HG03196 (cell line): ENCODE results near the gene SLC20A1.
"Not testable (repeated sequence)": the region's sequence is repeated elsewhere in the genome, so short reads cannot be mapped to it uniquely, and the experiment has no call there.

Experiments used
- ATAC-seq: cut with Tn5 transposase; IDR thresholded peaks from one replicate; pipeline ENCODE4 v1.9.1; 2021; ENCODE audit not compliant: unreplicated experiment

SLC20A1 gene

DNA sequence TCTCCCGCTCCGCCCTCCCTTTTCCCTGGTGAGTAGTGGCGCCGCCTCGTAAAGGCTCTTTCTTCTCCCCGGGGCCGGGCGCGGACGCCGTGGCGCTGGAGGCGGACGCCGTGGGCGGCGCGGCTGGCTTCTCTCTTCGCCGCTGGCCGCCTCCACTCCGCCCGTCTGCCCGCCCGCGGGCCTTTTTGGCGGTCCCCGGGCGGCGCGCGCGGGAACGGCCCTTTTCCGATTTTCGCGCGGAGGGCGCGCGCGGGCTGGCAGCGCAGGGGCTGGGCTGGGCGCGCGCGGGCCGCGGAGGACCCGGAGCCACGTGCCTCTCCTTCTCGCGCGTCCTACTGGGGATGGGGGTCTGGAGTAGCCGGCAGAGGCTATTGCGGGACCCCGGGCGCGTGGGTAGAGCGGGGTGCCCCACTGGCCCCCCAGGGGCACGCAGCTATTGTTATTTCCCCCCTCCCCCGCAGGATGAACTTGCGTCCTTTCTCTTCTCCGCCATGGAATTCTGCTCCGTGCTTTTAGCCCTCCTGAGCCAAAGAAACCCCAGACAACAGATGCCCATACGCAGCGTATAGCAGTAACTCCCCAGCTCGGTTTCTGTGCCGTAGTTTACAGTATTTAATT is 472 bp downstream of the SLC20A1 start:
- peak; percentile 17 for ATAC-seq

DNA sequence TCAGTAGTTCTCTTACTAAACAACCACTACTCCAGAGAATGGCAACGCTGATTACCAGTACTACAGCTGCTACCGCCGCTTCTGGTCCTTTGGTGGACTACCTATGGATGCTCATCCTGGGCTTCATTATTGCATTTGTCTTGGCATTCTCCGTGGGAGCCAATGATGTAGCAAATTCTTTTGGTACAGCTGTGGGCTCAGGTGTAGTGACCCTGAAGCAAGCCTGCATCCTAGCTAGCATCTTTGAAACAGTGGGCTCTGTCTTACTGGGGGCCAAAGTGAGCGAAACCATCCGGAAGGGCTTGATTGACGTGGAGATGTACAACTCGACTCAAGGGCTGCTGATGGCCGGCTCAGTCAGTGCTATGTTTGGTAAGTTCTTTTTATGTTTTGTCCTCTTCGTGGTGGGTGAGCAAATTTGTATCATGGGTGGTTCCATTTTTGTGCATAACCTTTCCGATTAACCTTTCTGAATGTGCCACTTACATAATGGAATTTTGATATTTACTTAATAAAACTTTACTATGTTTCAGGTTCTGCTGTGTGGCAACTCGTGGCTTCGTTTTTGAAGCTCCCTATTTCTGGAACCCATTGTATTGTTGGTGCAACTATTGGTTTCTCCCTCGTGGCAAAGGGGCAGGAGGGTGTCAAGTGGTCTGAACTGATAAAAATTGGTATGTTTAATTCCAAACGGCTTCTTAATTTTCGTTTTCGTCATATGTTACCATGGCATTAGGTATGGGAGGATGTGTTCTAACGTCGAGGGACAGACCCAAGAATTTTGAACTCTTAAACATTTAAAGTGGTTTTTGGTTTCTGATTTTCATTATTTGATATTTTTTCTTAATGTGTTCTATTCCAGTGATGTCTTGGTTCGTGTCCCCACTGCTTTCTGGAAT is 1.3 kb downstream of the SLC20A1 start:
- ATAC-seq, result no peak

DNA sequence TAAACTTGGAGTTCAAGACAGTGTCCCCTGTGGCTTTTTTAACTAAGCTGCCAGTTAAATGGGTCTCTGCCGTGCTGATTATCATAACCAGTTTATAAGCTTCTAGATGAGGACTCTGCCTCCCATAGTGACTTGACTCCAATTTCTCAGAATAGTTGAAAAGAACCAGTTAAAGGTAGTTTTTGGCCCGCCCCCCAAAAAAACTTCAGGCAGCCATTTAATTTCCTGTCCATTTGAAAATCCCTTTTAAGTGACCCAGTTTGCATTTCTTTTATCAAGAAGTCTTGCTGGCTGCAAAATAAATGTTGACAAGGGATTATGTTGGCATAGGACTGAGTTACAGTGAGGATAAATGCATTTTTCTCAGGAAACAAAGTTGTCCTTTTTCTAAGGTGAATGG is 2.3 kb downstream of the SLC20A1 start:
- no peak for ATAC-seq

DNA sequence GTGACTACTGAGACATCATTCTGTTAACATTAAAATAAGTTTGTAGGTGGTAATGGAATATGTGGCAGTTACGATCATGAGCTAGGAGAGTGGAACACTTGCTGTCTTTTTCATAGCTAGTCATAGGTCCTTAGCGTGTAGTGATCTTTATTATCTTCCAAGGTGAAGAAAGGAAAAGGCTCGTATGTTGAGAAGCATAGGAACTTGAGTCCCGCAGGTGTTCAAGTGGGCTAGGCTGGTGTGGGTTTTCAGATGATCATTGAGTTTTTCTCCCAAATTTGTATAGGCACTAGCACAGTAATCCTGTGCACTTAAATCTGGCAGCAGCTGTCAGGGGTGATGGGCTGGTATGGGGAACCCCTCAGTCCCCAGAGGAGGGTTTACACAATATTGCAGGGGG is 10.9 kb downstream of the SLC20A1 start:
- ATAC-seq, result no peak

DNA sequence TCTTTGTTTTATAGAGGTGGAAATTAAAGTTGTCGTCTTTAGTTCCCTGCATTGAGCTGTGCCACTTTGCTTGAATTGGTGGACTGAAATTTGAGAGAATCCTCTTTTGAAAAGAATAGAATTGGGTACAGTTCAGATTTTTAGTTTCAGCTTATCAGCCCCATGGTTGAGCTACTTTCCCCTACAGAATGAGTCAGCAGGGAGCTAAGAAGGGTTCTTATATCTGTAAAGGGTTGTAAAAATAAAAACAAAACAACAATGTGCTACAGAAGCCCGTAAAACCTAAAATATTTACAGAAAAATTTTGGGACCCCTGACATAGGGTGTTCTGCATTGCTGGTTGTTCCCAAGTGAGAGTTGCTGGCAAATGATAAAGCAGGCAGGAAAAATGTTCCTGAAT is 12.6 kb downstream of the SLC20A1 start:
- no peak for ATAC-seq

DNA sequence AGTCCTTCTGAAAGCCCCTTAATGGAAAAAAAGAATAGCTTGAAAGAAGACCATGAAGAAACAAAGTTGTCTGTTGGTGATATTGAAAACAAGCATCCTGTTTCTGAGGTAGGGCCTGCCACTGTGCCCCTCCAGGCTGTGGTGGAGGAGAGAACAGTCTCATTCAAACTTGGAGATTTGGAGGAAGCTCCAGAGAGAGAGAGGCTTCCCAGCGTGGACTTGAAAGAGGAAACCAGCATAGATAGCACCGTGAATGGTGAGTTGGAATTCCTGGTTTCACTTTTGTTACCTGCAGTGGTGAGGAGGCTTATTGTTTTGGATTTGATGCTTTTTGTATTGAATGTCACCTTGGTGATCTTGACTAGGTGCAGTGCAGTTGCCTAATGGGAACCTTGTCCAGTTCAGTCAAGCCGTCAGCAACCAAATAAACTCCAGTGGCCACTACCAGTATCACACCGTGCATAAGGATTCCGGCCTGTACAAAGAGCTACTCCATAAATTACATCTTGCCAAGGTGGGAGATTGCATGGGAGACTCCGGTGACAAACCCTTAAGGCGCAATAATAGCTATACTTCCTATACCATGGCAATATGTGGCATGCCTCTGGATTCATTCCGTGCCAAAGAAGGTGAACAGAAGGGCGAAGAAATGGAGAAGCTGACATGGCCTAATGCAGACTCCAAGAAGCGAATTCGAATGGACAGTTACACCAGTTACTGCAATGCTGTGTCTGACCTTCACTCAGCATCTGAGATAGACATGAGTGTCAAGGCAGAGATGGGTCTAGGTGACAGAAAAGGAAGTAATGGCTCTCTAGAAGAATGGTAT is 13.3 kb downstream of the SLC20A1 start:
- ATAC-seq, result no peak

DNA sequence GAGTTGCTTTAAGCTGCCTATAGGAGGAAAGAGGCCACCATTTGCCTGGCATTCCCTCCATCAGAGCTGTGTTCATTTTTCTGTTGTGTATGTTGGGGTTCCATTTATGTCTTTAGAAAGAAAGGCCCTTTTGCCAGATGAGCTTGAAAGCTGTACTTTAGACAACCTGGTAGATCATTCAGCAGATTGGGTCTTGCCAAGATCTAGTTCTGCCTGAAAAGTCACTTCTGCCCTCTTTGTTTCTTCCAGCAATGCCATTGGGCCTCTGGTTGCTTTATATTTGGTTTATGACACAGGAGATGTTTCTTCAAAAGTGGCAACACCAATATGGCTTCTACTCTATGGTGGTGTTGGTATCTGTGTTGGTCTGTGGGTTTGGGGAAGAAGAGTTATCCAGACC is 14.4 kb downstream of the SLC20A1 start:
- no peak for ATAC-seq

DNA sequence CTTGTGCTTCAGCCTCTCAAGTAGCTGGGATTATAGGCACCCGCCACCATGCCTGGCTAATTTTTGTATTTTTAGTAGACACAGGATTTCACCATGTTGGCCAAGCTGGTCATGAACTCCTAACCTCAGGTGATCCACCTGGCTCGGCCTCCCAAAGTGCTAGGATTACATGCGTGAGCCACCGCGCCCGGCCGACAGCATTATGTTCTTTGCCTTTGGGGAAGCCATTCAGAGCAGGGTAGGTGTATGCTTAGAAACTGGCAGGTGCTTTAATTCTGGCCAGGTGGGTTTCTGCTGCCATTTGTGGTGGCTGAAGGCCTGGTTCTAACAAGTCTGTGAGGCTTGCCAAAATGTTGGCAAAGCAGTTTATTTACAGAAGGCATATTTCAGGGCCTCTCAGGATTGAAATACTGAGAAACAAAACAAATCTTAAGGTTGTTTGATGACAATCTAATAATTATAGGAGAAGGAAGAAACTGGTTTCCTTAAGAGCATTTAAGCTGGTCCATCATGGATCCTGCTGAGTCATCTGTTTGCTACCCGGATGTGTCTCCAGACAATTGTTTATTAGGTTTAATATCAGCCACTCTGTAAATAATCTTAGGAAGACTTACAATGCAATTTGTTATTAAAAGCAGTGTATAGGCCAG is 16.0 kb downstream of the SLC20A1 start:
- no peak for ATAC-seq

DNA sequence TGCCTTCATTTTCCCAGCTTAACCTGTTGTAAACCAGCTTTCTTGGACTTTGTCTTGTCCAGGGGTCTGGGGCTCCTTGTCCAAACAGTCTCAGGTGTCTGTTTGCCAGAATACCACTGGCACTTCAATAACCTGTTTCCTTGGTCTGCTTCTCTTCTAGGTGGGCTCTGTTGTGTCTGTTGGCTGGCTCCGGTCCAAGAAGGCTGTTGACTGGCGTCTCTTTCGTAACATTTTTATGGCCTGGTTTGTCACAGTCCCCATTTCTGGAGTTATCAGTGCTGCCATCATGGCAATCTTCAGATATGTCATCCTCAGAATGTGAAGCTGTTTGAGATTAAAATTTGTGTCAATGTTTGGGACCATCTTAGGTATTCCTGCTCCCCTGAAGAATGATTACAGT is 17.0 kb downstream of the SLC20A1 start:
- no peak for ATAC-seq

DNA sequence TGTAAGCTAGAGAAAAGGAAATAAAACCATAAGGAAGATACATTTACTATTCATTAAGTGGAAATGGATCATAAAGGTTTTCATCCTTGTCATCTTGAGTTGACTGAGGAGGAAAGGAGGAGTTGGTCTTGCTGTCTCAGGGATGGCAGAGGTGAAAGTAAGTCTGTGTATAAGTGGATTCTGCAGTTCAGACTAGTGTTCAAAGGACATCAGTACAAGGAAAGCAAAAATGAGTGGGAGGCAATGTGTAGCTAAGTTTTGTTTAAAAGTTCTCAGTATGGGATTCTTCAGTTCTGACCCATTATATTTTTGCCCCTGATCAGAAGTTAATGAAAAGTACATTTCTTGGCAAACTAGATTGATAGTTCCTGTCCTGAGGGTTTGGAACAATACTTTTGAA is 18.9 kb downstream of the SLC20A1 start:
- no peak for ATAC-seq

DNA sequence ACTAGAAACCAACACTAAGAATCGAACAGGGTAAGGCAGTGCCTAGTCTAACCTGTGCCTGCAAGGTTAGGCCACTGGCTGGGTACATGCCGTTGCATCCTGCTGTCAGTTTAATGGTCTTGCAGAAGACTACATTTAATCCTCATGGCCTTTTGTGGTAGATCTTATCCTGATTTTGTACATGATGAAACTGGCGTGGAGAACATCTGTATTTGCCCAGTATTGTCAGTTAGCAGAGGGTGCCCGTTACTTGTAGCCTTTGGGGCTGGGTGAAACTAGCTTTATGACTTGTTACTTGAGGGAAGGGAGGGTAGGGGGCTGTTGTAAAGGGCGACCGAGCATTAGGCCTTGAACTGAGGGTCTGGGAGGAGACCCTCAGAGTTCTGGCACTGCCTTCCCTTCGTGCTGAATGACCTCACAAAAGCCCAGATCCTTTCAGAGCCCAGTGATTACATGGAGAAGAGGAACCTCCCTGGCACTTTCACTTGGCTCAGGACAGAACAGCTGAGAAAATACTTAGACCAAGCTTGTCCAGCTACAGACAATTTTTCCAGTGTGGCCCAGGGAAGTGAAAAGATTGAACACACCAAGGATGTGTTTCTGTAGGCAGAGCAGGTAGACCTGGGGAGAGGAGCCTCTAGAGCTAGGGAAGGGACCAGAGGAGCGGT is 19.5 kb downstream of the SLC20A1 start:
- ATAC-seq, result no peak

DNA sequence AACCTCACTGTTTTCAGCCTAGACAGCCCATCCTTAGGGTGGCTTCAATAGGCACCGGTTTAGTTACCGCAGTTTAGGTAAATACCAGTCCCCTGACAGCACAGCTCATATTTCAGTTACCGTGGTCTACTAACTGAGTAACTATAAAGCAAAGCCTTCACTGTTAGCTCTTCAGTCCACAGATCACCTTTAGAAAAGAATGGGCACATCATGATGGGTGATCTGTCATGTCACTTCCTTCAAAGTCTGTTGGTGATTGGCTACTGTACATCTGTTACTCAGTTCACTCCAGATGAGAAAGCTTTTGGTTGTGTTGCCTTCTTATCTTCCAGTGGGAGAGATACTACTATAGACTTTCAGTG is 21.0 kb downstream of the SLC20A1 start:
- ATAC-seq, result no peak

DNA sequence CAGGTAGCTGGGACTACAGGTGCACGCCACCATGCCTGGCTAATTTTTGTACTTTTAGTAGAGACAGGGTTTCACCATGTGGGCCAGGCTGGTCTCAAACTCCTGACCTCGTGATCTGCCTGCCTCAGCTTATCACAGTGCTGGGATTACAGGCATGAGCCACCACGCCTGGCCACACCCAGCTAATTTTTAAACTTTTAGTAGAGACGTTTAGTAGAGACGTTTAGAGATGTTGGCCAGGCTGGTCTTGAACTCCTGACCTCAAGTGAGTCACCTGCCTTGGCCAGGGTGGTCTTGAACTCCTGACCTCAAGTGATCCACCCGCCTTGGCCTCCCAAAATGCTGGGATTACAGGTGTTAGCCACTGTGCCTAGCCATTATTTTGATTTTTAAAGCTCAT is 21.8 kb downstream of the SLC20A1 start:
- ATAC-seq, result not testable (repeated sequence)

DNA sequence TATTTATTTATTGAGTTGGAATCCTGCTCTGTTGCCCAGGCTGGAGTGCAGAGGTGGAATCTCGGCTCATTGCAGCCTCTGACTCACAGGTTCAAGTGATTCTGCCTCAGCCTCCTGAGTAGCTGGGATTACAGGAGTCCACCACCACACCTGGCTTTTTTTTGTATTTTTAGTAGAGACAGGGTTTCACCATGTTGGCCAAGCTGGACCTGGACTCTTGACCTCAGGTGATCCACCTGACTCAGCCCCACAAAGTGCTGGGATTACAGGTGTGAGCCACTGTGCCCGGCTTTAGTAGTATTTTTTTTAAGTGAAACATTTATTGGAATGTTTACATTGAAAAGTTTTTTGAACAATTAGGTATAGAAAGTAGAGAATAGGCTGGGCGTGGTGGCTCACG is 23.9 kb downstream of the SLC20A1 start:
- ATAC-seq, result no peak

DNA sequence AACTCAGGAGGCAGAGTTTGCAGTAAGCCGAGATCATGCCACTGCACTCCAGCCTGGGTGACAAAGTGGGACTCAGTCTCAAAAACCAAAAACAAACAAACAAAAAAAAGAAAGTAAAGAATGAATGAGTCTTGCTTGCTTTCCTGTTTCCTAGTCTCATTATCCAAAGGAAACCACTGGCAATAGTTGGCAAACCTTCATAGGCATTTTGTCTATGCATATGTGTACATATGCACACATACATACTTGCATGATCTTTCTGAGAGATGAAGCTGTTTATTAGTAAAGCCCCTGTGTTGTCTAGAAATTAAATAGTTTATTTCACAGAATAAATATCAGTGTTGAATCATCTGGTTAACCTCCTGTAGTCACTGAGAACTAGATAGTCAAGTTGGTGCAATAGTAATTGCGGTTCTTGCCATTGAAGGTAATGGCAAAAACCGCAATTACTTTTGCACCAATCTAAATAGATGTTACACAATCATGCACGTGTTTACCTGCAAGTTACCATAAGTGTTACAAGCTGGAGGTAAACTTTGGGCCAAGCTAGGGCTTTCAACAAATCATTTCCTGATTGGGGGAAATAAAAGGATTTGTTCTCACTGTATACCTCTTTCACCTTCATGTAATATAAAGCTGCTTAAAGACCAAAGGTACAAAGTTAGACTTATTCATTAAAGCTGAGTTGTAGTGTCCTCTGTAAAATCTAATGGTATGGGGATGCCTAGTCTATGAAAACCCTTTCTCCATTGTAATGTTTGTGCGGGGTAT is 24.7 kb downstream of the SLC20A1 start:
- ATAC-seq, result no peak

DNA sequence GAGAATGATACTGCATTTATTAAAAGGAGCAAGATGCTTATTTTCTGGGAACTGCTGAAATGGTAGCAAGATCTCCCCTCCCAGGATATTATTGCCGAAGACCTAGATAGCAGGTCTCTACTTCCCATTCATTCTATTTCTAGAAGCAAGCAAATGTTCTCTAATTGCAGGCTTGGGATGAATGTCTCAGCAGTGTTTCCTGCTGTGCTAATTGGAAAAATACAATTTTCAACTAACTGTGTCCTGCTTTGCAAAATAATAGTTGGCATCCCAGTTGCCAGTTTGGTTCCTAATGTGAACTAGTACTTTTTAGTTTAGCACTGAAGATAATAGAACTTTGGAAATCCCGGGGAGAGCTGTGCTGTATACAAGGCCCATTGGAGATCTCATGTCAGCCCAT is 26.1 kb downstream of the SLC20A1 start:
- no peak for ATAC-seq

DNA sequence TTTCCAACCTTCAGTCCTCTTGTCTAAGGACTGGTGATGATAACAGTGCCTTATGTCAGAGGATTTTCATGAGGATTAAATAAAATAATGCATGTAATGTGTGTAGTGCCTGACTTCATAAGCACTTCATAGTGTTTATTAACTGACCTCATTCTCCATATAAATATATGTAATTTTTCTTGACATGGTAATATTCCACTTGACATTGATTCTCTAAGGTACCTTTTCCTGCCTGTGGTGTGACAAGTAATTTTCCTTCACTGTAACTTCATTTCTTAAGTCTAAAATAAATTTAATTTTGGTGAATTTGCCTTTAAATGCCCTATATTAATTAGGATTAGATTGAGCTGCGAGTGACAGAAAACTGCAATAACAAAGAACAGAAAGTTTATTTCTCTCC is 27.3 kb downstream of the SLC20A1 start:
- ATAC-seq, result no peak

DNA sequence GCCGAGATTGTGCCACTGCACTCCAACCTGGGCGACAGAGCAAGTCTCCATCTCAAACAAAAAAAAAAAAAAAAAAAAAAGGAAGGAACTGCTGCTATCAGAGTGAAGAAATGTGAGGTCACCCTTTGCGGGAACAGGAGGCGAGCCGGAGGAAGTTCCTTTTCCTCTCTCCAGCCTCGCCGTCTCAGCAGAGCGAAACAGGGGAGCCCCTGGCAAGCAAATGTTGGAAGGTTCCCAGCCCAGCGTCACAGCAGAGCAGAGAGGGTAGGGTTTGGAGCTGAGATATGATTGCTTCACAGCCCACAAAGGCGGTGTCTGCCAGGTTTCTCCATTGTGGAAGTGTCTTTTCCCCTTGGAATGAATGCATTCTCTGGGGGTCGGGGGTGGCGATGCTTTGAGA is 28.5 kb downstream of the SLC20A1 start:
- no peak for ATAC-seq

DNA sequence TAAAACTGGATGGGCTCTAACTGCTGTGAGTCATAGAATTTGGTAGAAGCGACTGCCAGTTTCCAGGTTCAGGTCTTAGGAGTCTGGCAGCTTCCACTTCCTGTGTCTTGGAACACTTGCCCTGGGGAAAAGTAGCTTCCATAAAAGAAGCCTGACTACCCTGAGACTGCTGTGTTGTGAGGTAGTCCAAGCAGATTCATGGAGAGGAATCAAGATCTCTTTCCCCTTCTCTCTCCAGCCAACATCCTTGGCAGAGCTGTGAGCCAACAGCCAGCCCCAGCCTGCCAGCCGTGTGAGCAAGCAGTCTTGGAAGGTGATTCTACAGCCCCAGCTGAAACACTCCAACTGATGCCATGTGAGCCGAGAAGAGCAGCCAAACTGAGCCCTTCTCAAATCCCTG is 33.7 kb downstream of the SLC20A1 start:
- ATAC-seq, result no peak

DNA sequence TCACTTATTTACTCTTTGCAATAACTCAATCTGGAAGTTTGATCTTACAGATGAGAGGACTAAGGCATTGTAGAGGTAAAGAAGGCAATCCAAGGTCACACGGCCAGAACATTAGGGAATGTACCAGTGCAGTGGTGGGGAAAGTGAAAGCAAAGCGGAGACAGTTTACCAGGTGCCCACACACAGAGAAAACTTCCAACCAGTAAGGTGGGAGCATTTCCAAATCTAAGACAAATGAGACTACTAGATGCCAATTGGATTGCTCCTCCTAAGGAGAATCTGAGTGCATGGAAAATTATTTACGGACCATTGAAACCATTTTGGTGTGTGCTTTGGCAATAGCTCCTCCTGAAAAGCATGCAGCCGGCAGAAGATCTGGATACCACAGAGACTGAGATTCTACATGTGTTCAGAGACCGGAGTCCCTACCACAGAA is 34.9 kb downstream of the SLC20A1 start:
- no peak for ATAC-seq
